K562 (cell line): Measurements from ENCODE around the gene GPR78. TPM values are rescaled to one million over a fixed set of nuclear protein-coding genes. Genes with fewer than 3 reads are reported as not detected.

ENCODE experiments used
- ATAC-seq: fragments of 200-7000 bp; cut with Tn5 transposase; 3 replicates; pipeline ENCODE4 v1.9.1; 2020; ENCODE audit warnings: moderate library complexity
- BruUV-seq: library from RNA; stranded (reverse); fragments of 400-500 nt; replicated peaks from 2 replicates; lab custom pipeline; 2021; lab: Mats Ljungman, UMichigan
- CTCF ChIA-PET: fragments of 300-600 bp; formaldehyde crosslinking; extraction: SDS; loops from one replicate; lab custom pipeline; 2021; ENCODE audit warnings: low intra/inter-chr PET ratio; lab: Yijun Ruan, JAX
- POLR2A ChIA-PET: fragments of 300-600, 350-650 bp; sonication (Branson Sonifier 250); formaldehyde crosslinking; extraction: SDS; loops from one replicate; lab custom pipeline; 2021; ENCODE audit warnings: antibody characterized with exemption, inconsistent platforms; lab: Yijun Ruan, JAX
- DNase-seq, 4 experiments: peaks; one replicate each; pipeline versions ENCODE4 v3.0.0 to v3.0.0-alpha.2; 2011 to 2018; ENCODE audit warnings: low spot score in 3 of 4, mixed read lengths in 3 of 4; ENCODE audit errors: extremely low read depth in 1 of 4
- FAIRE-seq: peaks from 2 replicates; lab custom pipeline; 2011; peaks lifted over from hg19 to GRCh38; lab: Jason Lieb, UNC
- H2AFZ ChIP-seq: 2 replicates; pipeline ENCODE4 v1.6.0; 2011; ENCODE audit warnings: low read depth, low read length, control low read depth, inconsistent platforms
- H3K27ac ChIP-seq: fragments of 200-600 bp; 3 replicates; pipeline ENCODE4 v1.8.0; 2011; ENCODE audit warnings: low read depth, mild to moderate bottlenecking, control low read depth, inconsistent platforms, low read length, moderate library complexity, mixed read lengths; ENCODE audit errors: extremely low read depth
- H3K27me3 ChIP-seq, 2 experiments: fragments of 300-600 bp in 1 of 2; 2 replicates in 1 of 2; 3 replicates in 1 of 2; pipeline versions ENCODE4 v1.6.0 to v1.8.0; 2011; ENCODE audit warnings: inconsistent platforms in 2 of 2, low read length in 2 of 2, mild to moderate bottlenecking in 1 of 2, mixed read lengths in 1 of 2, moderate library complexity in 1 of 2; ENCODE audit not compliant: control insufficient read depth in 2 of 2, insufficient read depth in 2 of 2
- H3K36me3 ChIP-seq: fragments of 300-600 bp; 3 replicates; pipeline ENCODE4 v1.8.0; 2011; ENCODE audit warnings: mild to moderate bottlenecking, low read length, inconsistent platforms; ENCODE audit not compliant: control insufficient read depth, insufficient read depth
- H3K4me1 ChIP-seq, 2 experiments: fragments of 200-600 bp in 1 of 2; replicated peaks in 1 of 2; 2 replicates in 1 of 2; 3 replicates in 1 of 2; pipeline versions ENCODE4 v1.5.1 to v1.8.0; 2011; ENCODE audit warnings: inconsistent platforms in 2 of 2, low read length in 2 of 2, mild to moderate bottlenecking in 1 of 2, mixed read lengths in 1 of 2, moderate library complexity in 1 of 2; ENCODE audit not compliant: control insufficient read depth in 2 of 2, insufficient read depth in 2 of 2
- H3K4me2 ChIP-seq: 2 replicates; pipeline ENCODE4 v1.6.1; 2011; ENCODE audit warnings: low read length, control low read depth, inconsistent platforms, mixed read lengths; ENCODE audit not compliant: insufficient read depth
- H3K4me3 ChIP-seq: fragments of 200-600 bp; sonication (generic), shearing (Covaris generic); 2 replicates; pipeline ENCODE4 v1.5.1; 2016; ENCODE audit warnings: control low read depth, inconsistent platforms
- H3K79me2 ChIP-seq: fragments of 200-600 bp; 3 replicates; pipeline ENCODE4 v1.8.0; 2011; ENCODE audit warnings: low read length, inconsistent platforms; ENCODE audit not compliant: control insufficient read depth, insufficient read depth
- H3K9ac ChIP-seq, 2 experiments: 2 replicates each; pipeline versions ENCODE4 v1.6.0 to v1.6.1; 2011; ENCODE audit warnings: low read depth in 2 of 2, low read length in 2 of 2, control low read depth in 1 of 2, inconsistent platforms in 1 of 2, mild to moderate bottlenecking in 1 of 2, mixed read lengths in 1 of 2; ENCODE audit not compliant: insufficient read depth in 1 of 2
- H3K9me1 ChIP-seq: one replicate; pipeline ENCODE4 v1.6.0; 2011; ENCODE audit warnings: inconsistent platforms, mild to moderate bottlenecking, low read length, moderate library complexity; ENCODE audit not compliant: control insufficient read depth, insufficient read depth
- H3K9me3 ChIP-seq: replicated peaks from 2 replicates; pipeline ENCODE4 v1.5.1; 2011; ENCODE audit warnings: low read depth, low read length, inconsistent platforms; ENCODE audit not compliant: control insufficient read depth, insufficient read depth
- H4K20me1 ChIP-seq: replicated peaks from 2 replicates; pipeline ENCODE4 v1.6.1; 2011; ENCODE audit warnings: low read length, inconsistent platforms, mixed read lengths; ENCODE audit not compliant: control insufficient read depth, insufficient read depth
- ADNP ChIP-seq: fragments of 200-800 bp; sonication (Bioruptor generic); IDR thresholded peaks from 2 replicates; pipeline ENCODE4 v1.6.1; 2016; ENCODE audit warnings: missing genetic modification characterization, missing compliant biosample characterization
- ARHGAP35 ChIP-seq: fragments of 450-650 bp; IDR thresholded peaks from 2 replicates; pipeline ENCODE4 v1.6.1; 2018; ENCODE audit not compliant: partially characterized antibody
- COPS2 ChIP-seq: fragments of 450-650 bp; conservative IDR thresholded peaks from 2 replicates; pipeline ENCODE4 v1.6.1; 2016; ENCODE audit warnings: mild to moderate bottlenecking, moderate library complexity
- DIDO1 ChIP-seq: fragments of 450-650 bp; IDR thresholded peaks from 2 replicates; pipeline ENCODE4 v1.6.1; 2016; ENCODE audit warnings: low read depth, missing biosample characterization, missing genetic modification characterization
- FOXJ3 ChIP-seq: sonication (generic); formaldehyde crosslinking; IDR thresholded peaks from 2 replicates; pipeline ENCODE4 v1.4.0; 2020; ENCODE audit warnings: mild to moderate bottlenecking, missing genetic modification reagents
- PTTG1 ChIP-seq: fragments of 450-650 bp; IDR thresholded peaks from 2 replicates; pipeline ENCODE4 v1.6.1; 2016; ENCODE audit warnings: low read depth, mild to moderate bottlenecking, missing genetic modification characterization, missing compliant biosample characterization
- RBM14 ChIP-seq: fragments of 200-400 bp; formaldehyde crosslinking; IDR thresholded peaks from 2 replicates; pipeline ENCODE4 v1.6.1; 2018; ENCODE audit warnings: low read depth, mild to moderate bottlenecking, low read length, moderate library complexity, borderline replicate concordance; ENCODE audit not compliant: insufficient read depth
- SRSF3 ChIP-seq: fragments of 200-400 bp; formaldehyde crosslinking; IDR thresholded peaks from 2 replicates; pipeline ENCODE4 v1.6.1; 2016; ENCODE audit warnings: mild to moderate bottlenecking, low read length, moderate library complexity; ENCODE audit not compliant: insufficient read depth
- ZNF277 ChIP-seq: fragments of 250-450 bp; sonication (Bioruptor Pico); IDR thresholded peaks from 2 replicates; pipeline ENCODE4 v1.8.0; 2022; ENCODE audit warnings: inconsistent platforms, mild to moderate bottlenecking, moderate library complexity, borderline replicate concordance
- ZNF445 ChIP-seq: fragments of 250-450 bp; sonication (Bioruptor Pico); IDR thresholded peaks from 2 replicates; pipeline ENCODE4 v1.4.0; 2020; ENCODE audit warnings: low read depth, mild to moderate bottlenecking, moderate library complexity
- ZNF518B ChIP-seq: fragments of 250-450 bp; sonication (Bioruptor Pico); IDR thresholded peaks from 2 replicates; pipeline ENCODE4 v1.5.0; 2021; ENCODE audit warnings: mild to moderate bottlenecking, moderate library complexity
- ZNF668 ChIP-seq: fragments of 250-450 bp; sonication (Bioruptor Pico); IDR thresholded peaks from 2 replicates; pipeline ENCODE4 v1.8.0; 2022; ENCODE audit warnings: mild to moderate bottlenecking, inconsistent platforms
- ZNF699 ChIP-seq: fragments of 250-450 bp; sonication (Bioruptor Pico); IDR thresholded peaks from 2 replicates; pipeline ENCODE4 v1.8.0; 2021; ENCODE audit warnings: mild to moderate bottlenecking, moderate library complexity; ENCODE audit not compliant: insufficient replicate concordance
- WGBS: fragments of 100-300 bp; shearing (Covaris generic); methylation state at CpG from one replicate; pipeline ENCODE4 v1.1.6; 2016; ENCODE audit warnings: low coverage, mixed read lengths; ENCODE audit not compliant: insufficient coverage; ENCODE audit errors: missing lambda C conversion rate; 5-methylcytosine and 5-hydroxymethylcytosine counted together
- in situ Hi-C: fragments of 300-500 bp; cut with MboI; formaldehyde crosslinking; loops from 4 replicates; pipeline ENCODE4 v1.15.0; 2018; ENCODE audit warnings: inconsistent platforms, mixed read lengths
- intact Hi-C: fragments of 100-400 bp; cut with micrococcal nuclease; formaldehyde crosslinking; loops from 2 replicates; pipeline ENCODE4 v1.14.2; 2022
- polyA plus RNA-seq, 8 experiments: library from polyadenylated mRNA; depleted of rRNA in 4 of 8; stranded (reverse) in 5 of 8; unstranded in 3 of 8; fragments of >200 nt; fragmentation: Nextera tagmentation in 2 of 8; fragmentation: Illumina TruSeq in 1 of 8; extraction: Ambion mirVana in 2 of 8; extraction: Trizol in 1 of 8; gene quantifications; 2 replicates each; pipeline versions ENCODE4 v1.2.1 to v1.2.3, GENCODE V29; 2011 to 2014; ENCODE audit warnings: inconsistent platforms in 1 of 8, missing spikeins in 1 of 8
- total RNA-seq, 7 experiments: library from RNA; depleted of rRNA in 6 of 7; stranded (reverse); fragments of >200 nt in 6 of 7; fragmentation: Illumina TruSeq in 2 of 7; extraction: Trizol in 2 of 7; gene quantifications; 2 replicates each; pipeline versions ENCODE4 v1.2.1 to v1.2.3, GENCODE V29; 2011 to 2021; ENCODE audit warnings: low replicate concordance in 1 of 7
- TF ChIP-seq, protein P1 (sequence below), 2 experiments: fragments of 200-800 bp in 1 of 2; sonication (Bioruptor generic) in 1 of 2; sonication (generic) in 1 of 2; formaldehyde crosslinking in 1 of 2; IDR thresholded peaks in 1 of 2; conservative IDR thresholded peaks in 1 of 2; 2 replicates each; pipeline versions ENCODE4 v1.5.0 to v1.6.1; 2016 to 2020; ENCODE audit warnings: missing compliant biosample characterization in 1 of 2, missing genetic modification characterization in 1 of 2, missing genetic modification reagents in 1 of 2

The GPR78 gene
- total and polyA plus RNA-seq, 9 of the 15 experiments (the other 6 are each of a cell fraction or from before 2014, with no cell fraction given), result 0.04 to 0.13 (median 0.07) TPM; not detected in 4

GRCh38 chr4:8554555-8555100, 25.6 kb upstream of the GPR78 start (continued):
- TF ChIP-seq, protein P1, sequence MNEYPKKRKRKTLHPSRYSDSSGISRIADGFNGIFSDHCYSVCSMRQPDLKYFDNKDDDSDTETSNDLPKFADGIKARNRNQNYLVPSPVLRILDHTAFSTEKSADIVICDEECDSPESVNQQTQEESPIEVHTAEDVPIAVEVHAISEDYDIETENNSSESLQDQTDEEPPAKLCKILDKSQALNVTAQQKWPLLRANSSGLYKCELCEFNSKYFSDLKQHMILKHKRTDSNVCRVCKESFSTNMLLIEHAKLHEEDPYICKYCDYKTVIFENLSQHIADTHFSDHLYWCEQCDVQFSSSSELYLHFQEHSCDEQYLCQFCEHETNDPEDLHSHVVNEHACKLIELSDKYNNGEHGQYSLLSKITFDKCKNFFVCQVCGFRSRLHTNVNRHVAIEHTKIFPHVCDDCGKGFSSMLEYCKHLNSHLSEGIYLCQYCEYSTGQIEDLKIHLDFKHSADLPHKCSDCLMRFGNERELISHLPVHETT (CRISPR knock-in tag; conservative IDR thresholded peaks at IDR 0.05 in 1 of 2, IDR thresholded peaks at IDR 0.05 in 1 of 2), result no peak
- no peak for TF ChIP-seq ZNF445 (CRISPR knock-in tag)

DNA sequence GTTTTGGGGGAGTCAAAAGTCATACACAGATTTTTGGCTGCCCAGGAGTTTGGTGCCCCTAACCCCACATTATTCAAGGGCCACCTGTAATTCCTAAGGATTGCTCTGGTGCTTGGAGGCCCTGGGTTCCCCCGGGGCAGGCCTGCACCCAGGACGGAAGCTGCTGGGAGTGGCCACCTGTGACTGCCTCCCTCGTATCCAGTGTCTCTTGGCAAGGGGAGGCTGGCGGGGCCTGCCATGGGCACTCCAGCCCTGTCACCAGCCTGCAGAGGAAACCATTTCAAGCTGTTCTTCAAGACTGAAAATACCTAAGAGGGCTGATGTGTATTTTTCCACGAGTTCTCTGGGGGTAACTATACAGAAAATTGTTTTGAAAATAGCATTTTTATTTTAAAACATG, 24.5 kb upstream of the GPR78 start:
- POLR2A ChIA-PET, result interaction anchor here (0.7 to 0.9 kb wide), 2 partner anchors 11 to 212 kb away, joined by 3 read pairs; no protein-coding TSS in a partner anchor
- H3K36me3 ChIP-seq, result no peaks in the 10 kb centered on the region
- no peaks in the 10 kb centered on the region for H3K9me3 ChIP-seq
- WGBS, result 33% methylated on average over 5 of the region's 5 CpGs
- intact Hi-C loops (no loop called here), in situ Hi-C loops (loop anchor here (5.0 kb wide), 1 partner anchor 78 kb away; no protein-coding TSS in a partner anchor)
- H4K20me1 ChIP-seq, result no peaks in the 10 kb centered on the region; the same call in 1 of the 2 replicates
- no peak overlapping the region for H3K4me2 ChIP-seq
- H3K27me3 ChIP-seq, result peaks cover 0 to 27% of the 10 kb centered on the region in 2 experiments; a peak in 3 of 5 replicates
- DNase-seq (no peak), ATAC-seq (no peak), FAIRE-seq (no peak)
- BruUV-seq, result no TSS peak
- CTCF ChIA-PET, result no interaction called here
- H3K9me1 ChIP-seq, result no peaks in the 10 kb centered on the region
- H3K79me2 ChIP-seq, result no peaks in the 10 kb centered on the region
- H3K4me1 ChIP-seq, result peaks cover 0 to 6% of the 10 kb centered on the region in 2 experiments; a peak in 1 of 5 replicates
- no peak overlapping the region for H3K4me3 ChIP-seq
- no peak overlapping the region for H3K27ac ChIP-seq
- H2AFZ ChIP-seq, result no peak overlapping the region
- H3K9ac ChIP-seq, result no peak overlapping the region
- TF ChIP-seq DIDO1 (tag), result no peak
- TF ChIP-seq SRSF3, result no peak
- no peak for TF ChIP-seq ZNF699 (CRISPR knock-in tag)
- TF ChIP-seq ZNF277, result no peak
- no peak for TF ChIP-seq ADNP (tag)
- no peak for TF ChIP-seq PTTG1
- TF ChIP-seq FOXJ3 (CRISPR knock-in tag), result no peak
- TF ChIP-seq ZNF518B, result no peak
- no peak for TF ChIP-seq RBM14
- no peak for TF ChIP-seq ARHGAP35
- no peak for TF ChIP-seq ZNF668 (CRISPR knock-in tag)
- TF ChIP-seq COPS2, result no peak
